HG03521 (cell line): ENCODE data around the gene ODAD2.
"Not testable (repeated sequence)": the region's sequence is repeated elsewhere in the genome, so short reads cannot be mapped to it uniquely, and the experiment has no call there.

Experiments used
- ATAC-seq: cut with Tn5 transposase; IDR thresholded peaks from one replicate; pipeline ENCODE4 v1.9.1; 2021; ENCODE audit warnings: mild to moderate bottlenecking, moderate library complexity; ENCODE audit not compliant: unreplicated experiment

Gene ODAD2

GRCh38 chr10:27970795-27971194 is 28.1 kb downstream of the ODAD2 start:
- not testable (repeated sequence) for ATAC-seq

GRCh38 chr10:27969931-27970330 is 28.9 kb downstream of the ODAD2 start:
- ATAC-seq: not testable (repeated sequence)

GRCh38 chr10:27959093-27959715 is 39.7 kb downstream of the ODAD2 start:
- no peak for ATAC-seq

GRCh38 chr10:27958383-27958782 is 40.5 kb downstream of the ODAD2 start:
- ATAC-seq: not testable (repeated sequence)

GRCh38 chr10:27950242-27950564 is 48.7 kb downstream of the ODAD2 start:
- no peak for ATAC-seq

GRCh38 chr10:27949528-27950241 is 49.2 kb downstream of the ODAD2 start:
- ATAC-seq: no peak

GRCh38 chr10:27948186-27948585 is 50.7 kb downstream of the ODAD2 start:
- no peak for ATAC-seq

- ATAC-seq: no peak
Observed at GRCh38 chr10:27947540-27947939, 51.3 kb downstream of the ODAD2 start.

GRCh38 chr10:27944005-27944404 is 54.9 kb downstream of the ODAD2 start:
- no peak for ATAC-seq

GRCh38 chr10:27914888-27915287 is 84.0 kb downstream of the ODAD2 start:
- ATAC-seq: no peak

GRCh38 chr10:27912231-27912630 is 86.6 kb downstream of the ODAD2 start:
- no peak for ATAC-seq

GRCh38 chr10:27911539-27911938 is 87.3 kb downstream of the ODAD2 start:
- ATAC-seq: no peak

GRCh38 chr10:27911011-27911410 is 87.9 kb downstream of the ODAD2 start:
- ATAC-seq: no peak

GRCh38 chr10:27908231-27908630 is 90.6 kb downstream of the ODAD2 start:
- ATAC-seq: no peak

GRCh38 chr10:27899485-27899884 is 99.4 kb downstream of the ODAD2 start:
- ATAC-seq: not testable (repeated sequence)

- ATAC-seq: no peak
Observed at GRCh38 chr10:27899058-27899457, 99.8 kb downstream of the ODAD2 start.

- ATAC-seq: no peak
Observed at GRCh38 chr10:27893358-27893954, 105.4 kb downstream of the ODAD2 start.

- ATAC-seq: no peak
Observed at GRCh38 chr10:27890971-27891370, 107.9 kb downstream of the ODAD2 start.

GRCh38 chr10:27889518-27889917 is 109.4 kb downstream of the ODAD2 start:
- ATAC-seq: no peak

- ATAC-seq: no peak
Observed at GRCh38 chr10:27884185-27884641, 114.7 kb downstream of the ODAD2 start.

- ATAC-seq: no peak
Observed at GRCh38 chr10:27878281-27878680, 120.6 kb downstream of the ODAD2 start.

GRCh38 chr10:27865221-27865635 is 133.7 kb downstream of the ODAD2 start:
- no peak for ATAC-seq
